HCT116 (cell line): Measurements from ENCODE around the gene OARD1.

Experiments used
- CTCF ChIP-seq, 3 experiments: fragments of 200-600 bp in 1 of 3; sonication (generic) in 1 of 3; IDR thresholded peaks in 2 of 3; conservative IDR thresholded peaks in 1 of 3; 2 replicates each; pipeline ENCODE4 v1.5.1; 2012 to 2017; ENCODE audit warnings: low read depth in 2 of 3, low read length in 2 of 3, antibody characterized with exemption in 1 of 3, borderline replicate concordance in 1 of 3, control low read depth in 1 of 3, mild to moderate bottlenecking in 1 of 3, mixed read lengths in 1 of 3, mixed run types in 1 of 3, moderate library complexity in 1 of 3; ENCODE audit not compliant: insufficient read depth in 1 of 3
- ELF1 ChIP-seq: IDR thresholded peaks from 2 replicates; pipeline ENCODE4 v1.6.1; 2012; ENCODE audit warnings: low read depth, borderline replicate concordance
- EZH2 ChIP-seq: fragments of 200-600 bp; sonication (generic); IDR thresholded peaks from 2 replicates; pipeline ENCODE4 v1.6.1; 2017; ENCODE audit warnings: antibody characterized with exemption, mixed run types
- POLR2A ChIP-seq: IDR thresholded peaks from 2 replicates; pipeline ENCODE4 v1.7.0; 2011; ENCODE audit warnings: borderline replicate concordance; ENCODE audit not compliant: insufficient read depth, insufficient read length; ENCODE audit errors: extremely low read depth
- RAD21 ChIP-seq: IDR thresholded peaks from 2 replicates; pipeline ENCODE4 v1.6.1; 2012; ENCODE audit warnings: low read depth, mild to moderate bottlenecking

GRCh38 chr6:41040940-41041536 is 31.1 kb downstream of the OARD1 start:
- TF ChIP-seq RAD21 (no peak), POLR2A (no peak), EZH2 (no peak), ELF1 (no peak), CTCF (IDR thresholded peaks at IDR 0.05 in 2 of 3, conservative IDR thresholded peaks at IDR 0.05 in 1 of 3; ENCODE audit: borderline replicate concordance in 1 of 3, insufficient read depth in 1 of 3, low read depth in 2 of 3, low read length in 2 of 3) (no peak)
